ENCODE results near the gene TMEM144.
"Not testable (repeated sequence)": the region's sequence is repeated elsewhere in the genome, so short reads cannot be mapped to it uniquely, and the experiment has no call there.

Gene TMEM144

DNA sequence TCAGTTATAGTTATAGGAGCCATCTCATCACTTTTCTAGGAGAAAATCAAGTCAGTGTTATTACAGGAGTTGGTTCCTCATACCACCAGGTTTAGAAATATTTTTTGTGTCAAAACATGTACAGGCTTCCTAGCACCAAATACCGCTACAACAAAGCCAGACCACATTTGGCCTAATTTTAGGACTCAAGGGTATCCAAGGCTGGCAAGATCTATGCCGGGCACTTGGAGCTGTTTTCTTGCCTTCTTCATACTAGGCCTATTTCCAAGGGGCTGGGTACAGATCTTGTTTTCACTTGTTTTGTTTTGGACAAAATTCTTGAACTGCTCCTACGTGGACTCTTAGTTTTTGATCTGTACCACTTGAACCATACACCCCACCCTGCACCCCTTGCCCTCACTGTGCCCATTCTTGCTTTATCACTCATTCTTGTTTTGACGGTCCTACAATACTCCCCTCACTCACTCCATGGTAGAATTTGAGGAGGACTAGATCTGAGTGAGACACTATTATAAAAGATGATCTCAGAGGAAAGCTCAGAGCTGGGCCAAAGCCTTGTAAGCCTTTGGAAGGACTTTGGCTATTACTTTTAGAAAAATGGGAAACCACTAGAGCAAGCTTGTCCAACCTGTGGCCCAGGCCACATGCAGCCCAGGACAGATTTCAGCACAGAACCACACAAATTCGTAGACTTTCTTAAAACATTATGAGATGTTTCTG lies 17.7 kb upstream of the TMEM144 start:
- no peak for DNase-seq

DNA sequence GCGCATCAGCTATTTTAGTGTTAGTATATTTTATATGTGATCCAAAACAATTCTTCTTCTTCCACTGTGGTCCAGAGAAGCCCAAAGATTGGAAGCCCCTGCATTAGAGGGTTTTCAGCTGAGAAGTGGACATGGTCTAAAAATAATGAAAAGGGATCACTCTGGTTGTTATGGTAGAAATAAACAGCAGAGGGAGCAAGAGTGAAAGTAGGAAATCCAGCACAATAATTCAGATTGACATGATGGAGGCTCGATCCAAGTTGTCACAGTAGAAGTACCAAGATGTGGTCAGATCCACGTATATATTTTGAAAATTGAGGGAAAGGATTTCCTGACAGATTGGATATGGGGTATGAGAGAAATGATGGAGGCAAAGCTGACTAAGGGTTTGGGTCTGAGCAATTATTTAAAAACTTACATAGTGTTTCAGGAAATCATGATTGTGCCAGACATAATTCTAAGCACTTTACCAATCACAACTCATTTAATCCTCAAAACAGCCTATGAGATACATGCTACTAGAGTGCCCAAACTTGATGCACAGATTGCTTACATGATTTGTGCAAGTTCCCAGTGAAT lies 17.0 kb upstream of the TMEM144 start:
- DNase-seq, result no peak

DNA sequence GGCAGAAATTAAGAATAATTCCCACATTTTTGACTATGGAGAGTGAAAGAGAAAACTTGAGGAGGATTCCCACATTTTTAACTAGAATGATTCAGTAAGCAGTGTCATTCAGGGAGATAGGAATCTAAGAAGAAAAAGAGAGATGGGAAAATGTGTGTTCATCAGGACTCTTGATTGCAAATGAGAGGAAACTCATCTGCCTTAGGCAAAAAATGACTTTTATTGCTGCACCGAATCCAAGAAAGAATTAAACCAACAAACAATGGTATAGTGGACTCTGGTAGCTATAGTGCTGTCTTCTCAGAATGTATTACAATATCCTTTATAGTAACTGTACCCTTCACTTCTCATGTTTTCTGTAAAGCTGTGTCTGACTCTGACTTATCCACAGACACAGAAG lies 15.0 kb upstream of the TMEM144 start:
- no peak for DNase-seq

DNA sequence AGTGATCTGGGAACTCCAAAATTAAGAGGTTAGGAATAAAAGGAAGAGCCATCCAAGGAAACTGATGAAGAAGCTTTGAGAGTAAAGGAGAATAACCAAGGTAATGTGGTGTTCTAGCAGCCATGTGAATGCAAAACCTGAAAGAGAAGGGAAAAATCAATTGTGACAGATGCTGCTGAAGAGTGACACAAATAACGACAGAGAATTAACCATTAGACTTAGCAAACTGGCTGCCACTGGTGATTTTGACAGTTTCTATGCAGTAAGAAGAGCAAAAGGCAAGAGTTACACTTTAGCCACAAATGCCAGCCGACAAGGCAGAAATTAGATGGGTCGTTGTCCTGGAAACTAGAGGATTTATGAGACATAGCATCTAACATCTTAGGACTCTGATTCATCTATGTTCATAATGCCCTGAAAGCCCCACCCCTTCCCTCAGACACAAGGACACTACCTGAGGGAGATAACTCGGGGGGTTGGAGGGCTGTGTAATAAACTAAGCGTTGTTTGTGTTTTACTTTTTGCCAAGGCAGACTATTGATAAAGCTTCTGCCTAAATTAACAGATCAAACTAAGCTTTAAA lies 13.0 kb upstream of the TMEM144 start:
- no peak for DNase-seq

DNA sequence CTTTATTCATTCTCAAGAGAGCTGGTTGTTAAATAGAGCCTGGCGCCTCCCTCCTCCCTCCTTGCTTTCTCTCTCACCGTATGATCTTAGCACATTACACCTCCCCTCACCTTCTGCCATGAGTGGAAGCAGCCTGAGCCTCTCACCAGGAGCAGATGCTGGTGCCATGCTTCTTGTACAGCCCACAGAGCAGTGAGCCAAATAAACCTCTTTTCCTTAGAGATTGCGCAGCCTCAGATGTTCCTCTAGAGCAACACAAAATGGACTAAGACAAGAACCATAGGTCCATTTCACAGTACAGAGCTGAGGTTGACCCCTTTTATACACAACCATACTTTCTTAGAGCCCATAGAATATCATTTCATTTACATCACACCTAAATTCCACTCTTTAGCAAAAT lies 10.1 kb upstream of the TMEM144 start:
- no peak for DNase-seq

DNA sequence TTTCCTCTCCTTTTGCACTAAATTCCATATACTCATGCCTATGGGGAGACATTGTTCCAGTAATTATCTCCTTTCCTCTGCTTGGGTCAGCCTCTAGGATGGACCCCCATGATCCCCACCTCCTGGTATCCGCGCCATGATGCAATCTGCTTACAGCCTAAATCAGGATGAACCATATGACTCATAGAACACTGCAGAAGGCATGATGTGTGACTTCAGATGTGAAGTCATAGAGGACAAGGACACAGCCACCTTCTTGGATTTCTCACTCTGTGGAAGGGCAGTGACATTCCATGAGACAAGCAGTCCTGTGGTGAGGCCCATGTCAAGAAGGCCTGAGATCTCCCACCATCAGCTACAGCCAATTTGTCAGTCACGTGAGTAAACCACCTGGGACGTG lies 9.0 kb upstream of the TMEM144 start:
- no peak for DNase-seq

DNA sequence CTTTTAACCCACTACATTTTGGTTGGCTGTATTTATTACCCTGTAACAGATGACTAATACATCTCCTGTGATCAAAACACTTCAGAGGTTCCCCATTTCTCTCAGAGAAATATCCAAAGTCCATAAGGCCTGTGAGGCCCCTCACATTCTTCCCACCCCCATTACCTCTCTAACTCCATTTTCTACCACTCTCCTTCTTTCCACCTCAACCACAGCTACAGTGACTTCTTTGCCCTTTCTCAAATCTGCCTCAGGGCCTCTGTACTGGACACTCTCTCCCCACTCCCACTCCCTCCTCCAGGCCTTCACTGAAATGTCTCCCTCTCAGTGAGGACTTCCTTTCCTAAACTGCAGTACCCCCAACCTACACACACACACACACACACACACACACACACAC lies 8.4 kb upstream of the TMEM144 start:
- DNase-seq, result no peak

DNA sequence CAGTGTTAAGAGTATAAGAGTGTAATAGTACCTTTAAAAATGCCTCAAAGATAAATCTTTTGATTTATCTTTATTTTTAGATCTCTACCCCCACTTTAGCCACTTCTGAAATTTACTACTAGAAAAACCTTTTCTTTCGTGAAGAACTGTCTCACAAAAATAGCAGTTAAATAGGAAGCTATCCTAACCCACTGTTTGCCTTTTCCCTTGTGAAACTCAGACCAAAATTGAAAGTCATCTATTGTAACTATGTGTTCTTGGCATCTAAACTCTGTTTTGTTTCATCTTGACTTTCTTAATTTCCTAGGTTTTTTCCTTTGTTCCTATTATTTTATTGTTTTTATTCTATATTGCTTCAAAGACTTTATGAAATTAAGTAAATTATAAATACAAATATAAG lies 7.8 kb upstream of the TMEM144 start:
- no peak for DNase-seq

DNA sequence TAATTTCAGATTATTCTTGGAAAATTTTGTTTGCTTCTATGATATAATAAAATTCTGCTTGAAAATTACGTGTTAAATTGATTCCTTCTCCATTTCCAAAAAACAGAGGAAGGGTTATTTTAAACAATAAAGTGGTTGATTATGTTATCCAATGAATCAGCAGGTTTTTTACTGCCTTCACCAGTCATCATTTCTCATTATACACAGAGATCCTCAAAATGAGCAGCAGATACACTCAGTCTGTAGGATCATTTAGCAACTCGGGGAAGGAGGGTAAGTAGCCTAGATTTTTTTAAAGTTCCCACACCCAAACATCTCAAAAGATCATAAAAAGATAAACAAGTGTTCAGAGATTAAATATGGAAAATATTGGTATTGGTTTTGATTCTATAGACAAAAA lies 6.8 kb upstream of the TMEM144 start:
- no peak for DNase-seq

DNA sequence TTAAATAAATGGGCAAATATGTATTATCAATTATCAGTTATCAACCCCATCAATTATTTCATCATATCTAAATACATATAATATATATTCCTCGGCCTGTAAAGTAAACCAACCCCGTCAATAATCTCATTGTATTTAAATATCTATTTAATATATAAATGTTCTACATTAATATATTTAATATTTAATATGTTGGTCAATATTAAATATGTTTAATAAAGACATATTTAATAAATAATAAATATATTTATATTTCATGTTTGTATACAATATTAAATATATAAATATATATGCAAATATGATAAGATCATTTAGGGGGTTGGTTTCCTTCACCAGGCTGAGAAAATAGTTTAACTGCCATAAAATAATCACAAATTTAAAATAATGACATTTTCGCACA lies 6.4 kb upstream of the TMEM144 start:
- no peak for DNase-seq

DNA sequence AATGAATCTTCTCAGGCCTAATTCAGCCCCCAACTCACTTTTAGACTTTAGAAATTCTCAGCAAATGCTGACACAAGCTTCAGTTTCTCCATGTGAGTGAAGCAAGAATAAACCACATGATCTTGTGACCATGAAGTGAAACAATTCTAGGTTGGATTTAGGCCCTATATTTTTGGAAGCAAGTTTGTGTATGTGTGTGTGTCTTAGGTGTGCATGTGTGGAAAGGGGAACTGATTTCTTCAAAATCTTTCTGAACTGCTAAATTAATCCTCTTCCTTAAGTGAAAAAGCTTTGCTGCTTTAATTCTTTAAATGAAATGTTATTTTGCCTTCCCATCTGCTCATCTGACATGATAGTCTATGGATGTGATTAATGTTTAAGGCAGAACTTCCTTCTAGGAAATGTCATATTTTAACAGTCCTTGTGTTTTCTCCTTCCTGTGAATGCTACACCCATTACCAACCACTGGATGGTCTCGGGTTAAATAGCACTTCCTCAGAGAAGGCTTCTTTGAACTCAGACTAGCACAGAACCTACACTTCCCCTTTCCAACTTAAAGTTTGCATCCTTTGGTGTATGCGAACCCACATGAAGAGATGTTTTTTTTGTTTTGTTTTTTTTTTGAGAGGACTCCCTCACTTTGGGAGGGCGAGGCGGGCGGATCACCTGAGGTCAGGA lies 1.2 kb upstream of the TMEM144 start:
- no peak for DNase-seq

DNA sequence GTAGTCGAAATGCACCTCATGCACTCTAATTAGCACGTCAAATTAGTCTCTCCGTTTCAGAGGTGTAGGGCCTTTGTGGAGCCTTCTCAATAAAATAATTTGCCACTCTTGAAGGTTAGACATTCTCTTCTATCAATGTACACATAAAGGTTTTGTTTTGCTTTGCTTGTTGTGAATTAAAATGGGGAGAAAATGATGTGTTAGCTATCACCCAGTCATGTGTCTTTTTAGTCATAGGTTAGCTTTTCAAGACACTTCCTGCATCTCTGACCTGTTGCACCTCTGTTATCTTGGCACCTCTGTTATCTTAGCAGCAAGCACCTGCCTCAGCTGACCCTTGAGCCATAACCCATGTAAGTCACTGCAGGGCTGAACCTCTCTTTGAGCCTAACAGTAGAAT lies 936 bp downstream of the TMEM144 start:
- no peak for DNase-seq

DNA sequence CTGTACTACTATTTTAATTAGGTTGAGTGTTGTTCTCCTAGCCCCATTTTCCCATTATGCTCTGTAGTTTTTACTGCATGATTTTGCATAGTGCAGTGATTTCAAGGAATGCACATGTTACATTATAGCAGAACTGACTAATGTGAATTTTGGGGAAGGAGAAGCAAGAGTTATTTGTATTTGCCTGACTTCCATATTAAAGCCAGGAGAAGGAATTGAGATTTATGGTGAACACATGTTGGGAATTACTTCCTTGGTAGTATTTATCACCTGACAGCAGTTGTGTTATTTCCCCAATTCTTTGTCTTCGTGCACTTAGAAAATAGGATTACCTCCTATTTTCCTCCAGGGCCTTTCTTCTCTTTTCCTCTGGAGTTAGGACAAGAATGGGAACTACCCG lies 3.2 kb downstream of the TMEM144 start:
- no peak for DNase-seq

DNA sequence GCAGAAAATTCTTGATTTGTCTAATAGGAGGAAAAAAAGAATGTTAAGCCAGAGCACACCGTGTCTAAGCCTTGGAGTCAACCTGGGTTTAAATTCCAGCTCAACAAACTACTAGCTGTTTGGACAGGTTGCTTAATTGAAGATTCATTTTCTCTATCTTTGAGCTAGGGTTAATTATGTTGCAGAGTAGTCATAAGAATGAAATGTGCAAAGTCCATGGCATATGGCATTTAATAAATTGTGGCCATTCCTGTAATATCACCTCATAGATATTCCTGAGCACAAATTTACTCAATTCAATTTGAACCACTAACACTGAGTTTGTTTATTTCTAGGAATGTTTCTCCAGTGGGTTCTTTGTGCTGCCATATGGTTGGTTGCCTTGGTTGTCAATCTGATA lies 4.6 kb downstream of the TMEM144 start:
- no peak for DNase-seq

DNA sequence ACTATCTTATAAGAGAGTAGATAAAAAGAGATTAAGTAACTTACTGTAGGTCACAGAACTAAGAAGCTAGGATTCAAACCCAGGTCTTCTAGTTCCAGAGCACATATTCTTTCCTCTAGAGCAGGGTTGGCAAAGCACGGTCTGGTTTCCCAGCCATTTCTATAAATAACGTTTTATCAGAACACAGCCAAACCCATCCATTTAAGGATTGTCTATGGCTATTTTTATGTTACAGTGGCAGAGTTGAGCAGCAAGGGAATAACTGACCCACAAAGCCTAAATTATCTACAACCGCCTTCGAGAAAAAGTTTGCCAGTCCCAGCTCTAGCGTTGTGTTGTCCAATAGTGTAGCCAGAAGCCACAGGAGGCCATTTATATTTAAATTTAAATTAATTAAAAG lies 7.5 kb downstream of the TMEM144 start:
- DNase-seq, result no peak

DNA sequence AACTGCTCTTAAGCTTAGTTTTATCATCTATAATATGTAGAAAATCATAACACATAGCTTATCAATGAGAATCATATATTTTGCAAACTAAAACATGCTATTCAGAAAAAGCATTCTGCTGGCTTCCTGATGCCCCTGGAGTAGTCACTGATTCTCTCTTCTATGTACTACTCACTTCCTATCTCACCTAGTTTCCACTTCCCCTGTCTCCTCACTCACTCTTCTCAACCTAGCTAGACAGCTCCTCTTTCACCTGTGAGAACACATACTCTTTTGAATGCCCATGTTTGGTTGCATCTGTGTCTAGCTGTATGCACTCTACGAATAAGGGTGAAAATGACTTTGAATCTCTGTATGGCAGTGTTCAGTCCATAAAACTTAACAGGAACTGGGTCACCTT lies 9.3 kb downstream of the TMEM144 start:
- no peak for DNase-seq

DNA sequence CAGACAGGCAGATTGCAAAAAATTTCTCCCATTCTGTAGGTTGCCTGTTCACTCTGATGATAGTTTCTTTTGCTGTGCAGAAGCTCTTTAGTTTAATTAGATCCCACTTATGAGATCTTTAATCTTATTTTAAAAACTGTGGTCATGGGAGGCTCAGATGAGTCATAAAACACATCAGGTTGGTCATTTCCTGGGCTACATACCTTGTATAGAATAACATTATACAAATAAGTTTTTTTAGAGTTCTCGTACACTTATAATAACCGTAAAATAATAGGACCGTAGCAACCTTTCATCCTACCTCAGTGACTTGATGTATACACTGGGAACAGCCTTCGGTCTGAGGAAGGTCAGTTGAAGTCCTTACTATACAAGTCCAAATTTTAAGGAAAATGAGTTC lies 14.0 kb downstream of the TMEM144 start:
- not testable (repeated sequence) for DNase-seq

DNA sequence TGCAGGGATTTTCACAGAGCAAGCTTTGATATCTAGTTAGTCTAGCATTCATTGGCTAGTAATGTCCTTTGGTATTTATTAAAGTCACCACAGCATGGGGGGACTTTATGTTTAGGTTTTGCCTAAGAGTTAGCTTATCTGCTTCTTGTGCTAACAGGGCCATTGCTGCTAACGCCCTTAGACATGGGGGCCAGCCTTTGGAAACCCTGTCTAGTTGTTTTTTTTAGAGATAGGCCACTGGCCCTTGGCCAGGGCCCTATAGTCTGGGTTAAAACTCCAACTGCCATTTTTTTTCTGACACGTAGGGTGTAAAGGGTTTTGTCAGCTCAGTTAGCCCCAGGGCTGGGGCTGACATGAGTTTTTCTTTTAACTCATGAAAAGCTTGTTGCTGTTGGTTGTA lies 14.7 kb downstream of the TMEM144 start:
- DNase-seq, result not testable (repeated sequence)

DNA sequence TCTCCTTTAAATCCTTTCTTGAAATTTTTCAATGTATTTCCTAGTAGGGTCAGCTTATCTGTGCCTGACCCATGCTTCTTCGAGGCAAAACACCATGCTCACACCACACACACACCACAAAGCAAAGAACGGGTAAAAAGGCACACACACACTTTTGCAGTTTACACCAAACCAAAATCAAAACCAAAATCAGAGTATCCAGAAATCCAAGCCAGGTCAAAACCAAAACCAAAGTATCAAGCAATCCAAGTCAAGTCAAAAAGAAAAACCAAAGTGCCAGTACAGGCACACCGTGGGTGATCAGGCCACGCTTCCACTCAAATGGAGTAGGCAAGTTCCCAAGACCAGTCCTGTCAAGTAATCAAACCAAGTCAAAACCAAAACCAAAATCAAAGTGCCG lies 17.6 kb downstream of the TMEM144 start:
- DNase-seq, result not testable (repeated sequence)

DNA sequence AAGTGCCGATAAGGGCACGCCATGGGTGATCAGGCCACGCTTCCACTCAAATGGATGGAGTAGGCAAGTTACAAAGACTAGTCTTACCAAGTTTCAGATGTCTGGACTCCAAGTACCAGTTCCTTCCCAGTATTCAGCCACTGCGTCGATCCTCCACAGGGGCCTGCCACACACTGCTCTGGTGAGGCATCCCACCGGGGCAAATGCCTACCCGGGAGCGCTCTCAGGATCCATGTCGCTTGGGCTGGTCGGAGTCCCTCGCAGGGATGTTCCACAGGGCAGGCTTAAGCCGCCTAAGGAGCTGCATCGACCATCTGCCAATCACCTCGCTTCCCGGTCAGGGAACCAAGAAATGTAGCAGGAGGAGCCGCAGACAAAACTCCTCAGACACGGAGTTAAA lies 18.1 kb downstream of the TMEM144 start:
- not testable (repeated sequence) for DNase-seq

DNA sequence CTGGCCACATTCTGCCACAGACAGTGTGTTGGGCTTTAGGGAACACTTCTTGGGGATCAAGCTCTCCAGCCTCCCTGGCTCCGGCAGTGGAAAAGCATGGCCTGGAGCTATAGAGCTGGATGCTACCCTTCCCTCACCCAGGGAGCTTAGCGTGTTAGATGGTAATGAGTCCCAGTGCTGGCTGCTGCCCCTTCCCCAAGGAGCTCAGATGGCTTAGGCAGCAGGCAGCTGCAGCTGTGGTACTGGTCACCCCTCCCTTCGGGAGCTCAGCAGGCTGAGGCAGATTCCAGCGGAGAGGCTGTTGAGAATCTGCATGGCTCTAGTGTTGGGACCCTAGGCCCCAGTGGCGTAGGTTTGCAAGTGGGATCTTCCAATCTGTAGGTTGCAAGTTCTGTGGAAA lies 19.5 kb downstream of the TMEM144 start:
- DNase-seq, result no peak

DNA sequence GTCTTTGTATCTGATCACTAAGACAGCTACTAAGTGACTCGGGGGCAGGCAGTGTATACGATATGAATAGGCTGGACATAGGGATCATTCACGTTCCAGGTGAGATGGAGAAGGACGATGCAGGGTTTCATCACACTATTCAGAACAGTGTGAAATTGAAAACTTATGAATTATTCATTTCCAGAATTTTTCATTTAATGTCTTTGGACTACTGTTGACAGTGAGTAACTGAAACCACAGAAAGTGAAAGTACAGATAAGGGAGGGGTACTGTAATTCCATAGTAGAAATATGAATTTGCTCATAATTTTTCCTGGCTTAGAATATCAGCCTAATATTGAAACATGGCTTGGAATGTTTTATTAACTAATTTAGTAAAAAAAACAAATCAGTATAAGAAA lies 24.4 kb downstream of the TMEM144 start:
- DNase-seq, result no peak

DNA sequence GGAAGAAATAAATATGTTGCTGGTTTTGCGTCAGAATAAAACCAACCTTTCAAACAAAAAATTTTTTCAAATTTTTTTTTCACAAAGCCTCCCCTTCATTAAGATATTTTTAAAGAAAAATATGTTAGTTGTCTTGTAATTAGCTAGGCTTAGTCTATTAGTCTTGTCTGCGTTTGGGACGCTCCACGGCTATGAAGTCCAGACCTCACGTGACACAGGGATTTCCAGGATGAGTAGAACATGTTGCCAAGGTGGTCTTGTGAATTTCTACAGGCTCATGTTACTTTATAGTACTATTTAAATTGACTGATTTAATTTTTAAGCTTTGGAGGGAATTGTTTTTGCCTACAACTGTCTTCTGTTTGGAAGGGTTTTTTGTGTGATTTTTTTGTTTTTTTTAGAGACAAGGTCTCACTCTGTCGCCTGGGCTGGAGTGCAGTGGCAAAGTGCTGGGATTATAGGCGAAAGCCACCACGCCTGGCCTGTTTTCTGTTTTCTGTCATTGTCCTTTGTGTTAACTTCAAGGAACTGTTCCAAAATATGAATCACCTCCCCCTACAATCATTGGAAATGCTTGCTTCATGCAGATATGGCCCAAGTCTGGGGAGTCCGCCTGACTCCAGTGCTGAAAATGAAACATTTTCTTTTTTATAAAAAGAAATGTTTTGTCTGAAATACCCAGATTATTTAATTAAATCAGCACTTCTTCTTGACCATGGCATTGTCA lies 26.2 kb downstream of the TMEM144 start:
- DNase-seq, result no peak

DNA sequence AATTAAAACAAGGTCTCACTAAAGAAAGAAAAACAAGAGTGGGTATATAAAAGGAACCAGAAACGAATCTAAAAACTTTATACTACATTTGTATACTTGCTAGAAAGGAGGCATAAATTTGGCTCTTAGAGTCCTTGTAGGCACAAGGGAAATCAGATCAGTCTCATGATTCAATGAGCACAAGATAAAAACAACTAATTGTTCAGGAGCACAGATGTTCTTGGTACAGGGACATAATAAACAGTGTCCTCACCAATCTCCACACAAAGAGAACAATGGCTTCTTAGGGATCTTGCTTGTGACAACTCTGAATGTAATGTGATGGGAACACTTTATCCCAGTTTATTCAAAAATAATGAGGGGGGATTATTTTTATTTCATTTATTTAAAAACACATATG lies 28.3 kb downstream of the TMEM144 start:
- DNase-seq, result no peak

Data from CD4-positive, alpha-beta T cell treated with Interleukin-10 for 1 hour (primary cell).